Bronchial epithelial cell (primary cell): ENCODE results near the gene ALDH1B1. TPM values are rescaled to one million over a fixed set of nuclear protein-coding genes. Genes with fewer than 3 reads are reported as not detected.

Experiments
- DNase-seq: peaks from one replicate; pipeline ENCODE4 v3.0.0-alpha.2; 2010; ENCODE audit warnings: low read depth
- FAIRE-seq: peaks from 2 replicates; lab custom pipeline; 2011; peaks lifted over from hg19 to GRCh38; lab: Jason Lieb, UNC
- H3K27me3 ChIP-seq: 2 replicates; pipeline ENCODE4 v1.5.1; 2011; ENCODE audit warnings: low read length; ENCODE audit not compliant: control insufficient read depth, insufficient read depth
- H3K36me3 ChIP-seq: 2 replicates; pipeline ENCODE4 v1.5.1; 2011; ENCODE audit warnings: low read length; ENCODE audit not compliant: control insufficient read depth, insufficient read depth
- H3K4me3 ChIP-seq: 2 replicates; pipeline ENCODE4 v1.5.1; 2011; ENCODE audit warnings: mild to moderate bottlenecking, low read depth, low read length, control low read depth
- CTCF ChIP-seq: IDR thresholded peaks from 2 replicates; pipeline ENCODE4 v1.5.1; 2011; ENCODE audit warnings: mild to moderate bottlenecking, moderate library complexity, low read length, control low read depth, inconsistent platforms; ENCODE audit not compliant: insufficient read depth, severe bottlenecking
- total RNA-seq: library from RNA; depleted of rRNA; stranded (reverse); fragments of >200 nt; gene quantifications from 2 replicates; pipeline ENCODE4 v1.2.1, GENCODE V29; 2014

Gene ALDH1B1
- 4.6 and 11.1 TPM in 2 replicates for total RNA-seq

- peak; percentile 68 for DNase-seq
These were observed at the start of gene ALDH1B1 for GRCh38 chr9:38392235-38393127. Gene ALDH1B1, plus strand, starts transcription at chr9:38392702. Its CDS starts 3,047 bp downstream, at chr9:38395749.

GRCh38 chr9:38343037-38343436 is 49.5 kb upstream of the ALDH1B1 start:
- Histone ChIP-seq H3K4me3 (no peak overlapping the region), H3K27me3 (no peaks in the 10 kb centered on the region), H3K36me3 (no peaks in the 10 kb centered on the region)
- no peak for FAIRE-seq
- no peak for DNase-seq
- no peak for TF ChIP-seq CTCF

More at GRCh38 chr9:38392235-38393127, at the start of gene ALDH1B1:
- Histone ChIP-seq H3K4me3 (peak within 1 kb of the TSS; percentile 81), H3K36me3 (peaks cover 6% of the 10 kb centered on the region), H3K27me3 (no peaks in the 10 kb centered on the region)
- no peak for FAIRE-seq
- TF ChIP-seq CTCF, result peak; percentile 15

- Histone ChIP-seq H3K27me3 (no peaks in the 10 kb centered on the region), H3K36me3 (no peaks in the 10 kb centered on the region), H3K4me3 (no peak overlapping the region)
- no peak for TF ChIP-seq CTCF
- DNase-seq, result no peak
- peak; percentile 7 for FAIRE-seq
These were observed 49.0 kb upstream of the ALDH1B1 start for GRCh38 chr9:38343552-38343951.

GRCh38 chr9:38344566-38345324 is 47.8 kb upstream of the ALDH1B1 start:
- H3K4me3 ChIP-seq, result no peak overlapping the region
- no peak for TF ChIP-seq CTCF
- FAIRE-seq (peak; percentile 43), DNase-seq (no peak)
- H3K27me3 ChIP-seq, result no peaks in the 10 kb centered on the region
- no peaks in the 10 kb centered on the region for H3K36me3 ChIP-seq

- H3K27me3 ChIP-seq, result no peaks in the 10 kb centered on the region
- H3K4me3 ChIP-seq, result no peak overlapping the region
- DNase-seq (no peak), FAIRE-seq (no peak)
- H3K36me3 ChIP-seq, result no peaks in the 10 kb centered on the region
- TF ChIP-seq CTCF, result no peak
These were observed 46.4 kb upstream of the ALDH1B1 start for GRCh38 chr9:38345851-38346755.
